Fibroblast of lung (primary cell): ENCODE measurements around the gene HEBP1.

Experiments used
- EZH2 ChIP-seq: IDR thresholded peaks from 2 replicates; pipeline ENCODE4 v1.5.1; 2012; ENCODE audit warnings: low read length, control low read depth, mild to moderate bottlenecking; ENCODE audit errors: missing control alignments
- TF ChIP-seq, protein P1 (sequence below), 2 donors: IDR thresholded peaks in 1 of 2; conservative IDR thresholded peaks in 1 of 2; 1 replicate in 1 of 2; 2 replicates in 1 of 2; pipeline ENCODE4 v1.5.1; 2011 to 2012; ENCODE audit warnings: low read length in 2 of 2, control low read depth in 1 of 2, inconsistent platforms in 1 of 2, low read depth in 1 of 2, mild to moderate bottlenecking in 1 of 2

DNA sequence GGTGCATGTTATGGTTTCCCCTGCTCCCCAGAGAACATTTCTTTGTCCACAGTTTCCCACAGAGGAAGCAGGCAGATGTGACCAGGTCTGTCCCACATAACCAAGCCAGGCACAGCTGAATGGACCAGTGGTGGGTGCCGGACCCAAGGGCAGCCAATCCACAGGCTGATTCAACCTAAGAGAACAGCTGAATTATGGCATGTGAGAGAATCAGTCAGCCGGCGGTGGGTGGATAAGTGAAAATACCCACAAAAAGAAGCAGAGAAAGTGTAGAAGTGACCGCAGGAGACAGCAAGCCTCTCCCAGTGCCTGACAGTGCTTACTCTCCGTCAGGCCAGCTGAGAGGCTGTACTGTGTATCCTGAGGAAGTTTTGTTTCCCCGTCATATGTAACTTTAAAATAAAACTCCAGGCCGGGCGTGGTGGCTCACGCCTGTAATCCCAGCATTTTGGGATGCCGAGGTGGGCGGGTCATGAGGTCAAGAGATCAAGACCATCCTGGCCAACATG is 63.0 kb downstream of the HEBP1 start:
- TF ChIP-seq, protein P1, sequence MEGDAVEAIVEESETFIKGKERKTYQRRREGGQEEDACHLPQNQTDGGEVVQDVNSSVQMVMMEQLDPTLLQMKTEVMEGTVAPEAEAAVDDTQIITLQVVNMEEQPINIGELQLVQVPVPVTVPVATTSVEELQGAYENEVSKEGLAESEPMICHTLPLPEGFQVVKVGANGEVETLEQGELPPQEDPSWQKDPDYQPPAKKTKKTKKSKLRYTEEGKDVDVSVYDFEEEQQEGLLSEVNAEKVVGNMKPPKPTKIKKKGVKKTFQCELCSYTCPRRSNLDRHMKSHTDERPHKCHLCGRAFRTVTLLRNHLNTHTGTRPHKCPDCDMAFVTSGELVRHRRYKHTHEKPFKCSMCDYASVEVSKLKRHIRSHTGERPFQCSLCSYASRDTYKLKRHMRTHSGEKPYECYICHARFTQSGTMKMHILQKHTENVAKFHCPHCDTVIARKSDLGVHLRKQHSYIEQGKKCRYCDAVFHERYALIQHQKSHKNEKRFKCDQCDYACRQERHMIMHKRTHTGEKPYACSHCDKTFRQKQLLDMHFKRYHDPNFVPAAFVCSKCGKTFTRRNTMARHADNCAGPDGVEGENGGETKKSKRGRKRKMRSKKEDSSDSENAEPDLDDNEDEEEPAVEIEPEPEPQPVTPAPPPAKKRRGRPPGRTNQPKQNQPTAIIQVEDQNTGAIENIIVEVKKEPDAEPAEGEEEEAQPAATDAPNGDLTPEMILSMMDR (conservative IDR thresholded peaks at IDR 0.05 in 1 of 2, IDR thresholded peaks at IDR 0.05 in 1 of 2; ENCODE audit: low read depth in 1 of 2, low read length in 2 of 2): no peak
- no peak for TF ChIP-seq EZH2
